HG03135 (cell line): ENCODE results near the gene YIF1B.
"Not testable (repeated sequence)": the region's sequence is repeated elsewhere in the genome, so short reads cannot be mapped to it uniquely, and the experiment has no call there.

Experiments used
- ATAC-seq: cut with Tn5 transposase; IDR thresholded peaks from one replicate; pipeline ENCODE4 v1.9.1; 2021; ENCODE audit warnings: mild to moderate bottlenecking, moderate library complexity; ENCODE audit not compliant: unreplicated experiment

Gene YIF1B

DNA sequence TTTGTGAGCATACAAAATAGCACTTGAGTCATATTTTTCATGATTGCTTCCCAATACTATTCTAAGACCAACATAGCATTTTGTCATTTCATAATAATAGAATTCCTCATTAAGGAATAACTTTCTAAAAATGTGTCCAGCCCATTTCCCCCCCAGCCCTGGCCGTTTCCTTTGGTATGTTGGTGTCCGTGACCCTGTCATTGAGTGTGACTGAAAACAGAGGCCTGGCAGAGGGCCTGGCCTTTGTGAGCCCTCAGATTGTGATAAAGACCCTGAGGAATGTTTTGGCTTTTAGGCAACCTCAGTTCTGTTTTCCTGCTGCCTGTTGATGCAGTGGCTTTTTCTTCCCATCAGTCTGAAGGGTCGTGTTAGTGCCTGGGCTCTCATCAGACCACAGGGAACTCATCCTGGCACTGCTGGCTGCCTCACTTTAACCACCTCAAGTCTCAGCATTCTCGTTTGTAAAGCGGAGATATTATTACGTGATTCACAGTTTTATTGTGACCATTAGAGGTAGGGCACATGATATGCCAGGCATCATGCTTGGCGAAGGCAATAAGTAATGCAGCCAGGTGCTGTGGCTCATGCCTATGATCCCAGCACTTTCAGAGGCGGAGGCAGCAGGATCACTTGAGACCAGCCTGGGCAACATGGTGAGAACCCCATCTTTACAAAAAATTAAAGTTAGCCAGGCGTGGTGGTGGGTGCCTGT lies 37.6 kb downstream of the YIF1B start:
- no peak for ATAC-seq

DNA sequence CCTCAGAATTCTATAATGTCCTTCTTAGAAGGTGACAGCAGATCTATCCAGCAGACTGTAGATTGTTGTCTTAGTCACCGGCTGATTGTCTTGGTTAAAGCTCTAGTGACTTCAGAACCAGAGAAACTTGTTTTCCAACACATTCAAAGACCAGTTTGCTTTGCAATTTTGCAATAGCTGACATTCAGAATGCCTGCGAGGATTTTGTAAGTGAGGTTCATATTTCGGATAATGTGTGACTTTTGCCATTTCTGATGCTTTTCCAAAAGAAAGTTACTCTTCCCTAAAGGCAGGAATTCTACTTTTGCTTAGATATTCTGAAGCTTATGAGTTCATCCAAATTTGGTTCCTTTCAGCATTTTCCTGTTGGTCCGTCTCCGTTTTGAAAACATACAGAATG lies 38.2 kb downstream of the YIF1B start:
- ATAC-seq, result no peak

DNA sequence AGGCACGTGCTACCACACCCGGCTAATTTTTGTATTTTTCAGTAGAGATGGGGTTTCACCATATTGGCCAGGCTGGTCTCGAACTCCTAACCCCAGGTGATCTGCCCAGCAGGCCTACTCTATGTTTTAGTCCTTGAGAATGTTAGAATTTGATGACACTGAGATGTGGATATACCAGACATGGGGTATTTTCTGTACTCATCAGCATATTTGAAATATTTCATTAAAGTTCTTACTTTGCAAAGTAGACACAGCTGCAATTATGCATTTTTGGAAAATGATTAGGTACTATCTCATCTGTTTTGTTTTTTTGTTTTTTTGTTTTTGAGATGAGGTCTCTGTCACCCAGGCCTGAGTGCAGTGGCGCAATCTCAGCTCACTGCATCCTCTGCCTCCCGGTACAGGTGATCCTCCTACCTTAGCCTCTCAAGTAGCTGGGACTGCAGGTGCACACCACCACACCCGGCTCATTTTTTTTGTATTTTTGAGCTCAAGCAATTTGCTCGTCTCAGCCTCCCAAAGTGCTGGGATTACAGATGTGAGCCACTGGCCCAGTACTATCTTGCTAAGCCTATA lies 38.7 kb downstream of the YIF1B start:
- ATAC-seq, result no peak

GRCh38 chr19:38274739-38275138 lies 41.0 kb downstream of the YIF1B start:
- no peak for ATAC-seq

GRCh38 chr19:38273499-38273898 lies 42.2 kb downstream of the YIF1B start:
- no peak for ATAC-seq

DNA sequence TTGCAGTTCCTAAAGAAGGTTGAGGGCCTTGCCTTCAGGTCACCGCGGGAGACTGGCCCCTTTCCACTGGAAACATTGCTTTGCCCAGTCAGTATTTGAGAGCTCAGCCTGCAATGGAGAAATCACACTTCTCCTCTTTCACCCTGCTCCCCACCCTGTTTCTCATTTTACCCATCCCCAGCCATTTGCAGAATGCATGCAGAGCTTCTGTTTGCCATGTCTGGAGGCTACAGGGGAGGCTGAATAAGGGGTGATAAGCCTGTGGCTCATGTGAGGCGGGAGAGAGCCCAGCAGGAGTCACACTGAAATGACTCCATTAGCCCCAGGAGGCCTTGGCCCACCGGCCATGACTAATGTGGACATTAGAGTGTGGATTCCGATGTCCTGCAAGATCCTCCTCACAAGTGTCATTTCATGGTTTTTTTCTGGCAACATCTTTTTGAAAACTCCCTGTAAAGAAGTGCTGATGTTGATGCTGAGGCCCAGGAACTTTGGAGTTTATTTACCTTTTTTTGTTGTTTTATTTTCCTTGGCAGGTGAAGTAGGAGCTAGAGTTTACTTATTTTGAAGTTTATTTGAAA lies 45.1 kb downstream of the YIF1B start:
- no peak for ATAC-seq

GRCh38 chr19:38268539-38268938 lies 47.2 kb downstream of the YIF1B start:
- ATAC-seq, result no peak

DNA sequence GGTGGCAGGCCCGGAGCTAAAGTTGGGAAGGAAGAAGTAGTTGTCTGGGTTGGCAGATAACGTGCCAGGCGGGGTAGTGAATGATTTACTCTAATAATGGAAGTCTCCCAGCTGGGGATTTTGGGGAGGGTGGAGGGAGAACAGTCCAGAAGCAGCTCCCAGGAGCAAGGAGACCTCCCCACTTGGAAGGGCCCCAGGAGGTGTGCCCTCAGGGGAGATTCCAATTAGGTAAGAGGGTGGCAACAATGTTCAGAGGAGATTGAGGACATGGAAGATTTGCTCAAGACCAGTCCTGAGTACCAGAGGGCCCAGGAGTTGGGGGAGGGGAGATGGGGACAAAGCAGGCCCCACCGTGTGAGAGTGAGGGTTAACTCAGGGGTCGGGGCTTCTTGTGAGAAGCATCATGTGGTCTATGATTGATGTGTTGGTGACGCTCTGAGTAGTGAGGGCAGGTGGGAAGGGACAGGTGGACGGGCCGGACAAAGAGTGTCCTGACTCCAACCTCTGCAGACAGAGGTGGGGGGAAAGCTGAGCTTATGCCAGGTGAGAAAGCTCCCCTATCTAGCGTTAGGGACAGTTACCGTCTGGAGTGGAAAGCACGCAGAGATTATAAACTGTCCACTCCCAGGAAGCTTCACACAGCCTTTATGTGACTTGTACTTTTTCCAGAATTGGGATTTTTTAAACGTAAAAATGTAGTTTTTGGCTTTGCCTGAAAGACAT lies 47.8 kb downstream of the YIF1B start:
- ATAC-seq, result no peak

GRCh38 chr19:38266981-38267597 lies 48.7 kb downstream of the YIF1B start:
- no peak for ATAC-seq

DNA sequence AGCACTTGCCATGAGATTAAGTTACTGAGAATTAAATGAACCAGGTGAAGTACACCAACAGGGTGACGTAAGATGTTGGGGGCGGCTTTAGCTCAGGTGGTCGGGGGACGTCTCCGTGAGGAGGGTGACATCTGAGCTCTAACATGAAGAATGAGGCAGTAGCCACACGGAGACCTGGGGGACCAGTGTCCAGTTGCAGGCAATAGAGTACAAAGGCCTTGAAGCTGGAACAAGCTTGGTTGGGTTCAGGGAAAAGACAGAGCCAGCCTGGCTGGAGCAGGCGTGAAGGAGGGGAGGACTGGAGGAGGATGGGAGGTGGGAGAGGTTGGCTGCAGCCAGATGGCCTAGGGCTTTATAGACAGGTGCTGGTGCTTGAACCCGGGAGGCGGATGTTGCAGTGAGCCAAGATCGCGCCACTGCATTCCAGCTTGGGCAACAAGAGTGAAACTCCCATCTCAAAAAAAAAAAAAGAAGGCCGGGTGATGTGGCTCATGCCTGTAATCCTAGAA lies 49.8 kb downstream of the YIF1B start:
- no peak for ATAC-seq

GRCh38 chr19:38265213-38265861 lies 50.4 kb downstream of the YIF1B start:
- no peak for ATAC-seq

- ATAC-seq, result no peak
Observed at GRCh38 chr19:38264486-38265212, 51.1 kb downstream of the YIF1B start, which contains the start of gene SPINT2. Gene SPINT2, plus strand, starts transcription at chr19:38264573. Its CDS starts 320 bp downstream, at chr19:38264893.

DNA sequence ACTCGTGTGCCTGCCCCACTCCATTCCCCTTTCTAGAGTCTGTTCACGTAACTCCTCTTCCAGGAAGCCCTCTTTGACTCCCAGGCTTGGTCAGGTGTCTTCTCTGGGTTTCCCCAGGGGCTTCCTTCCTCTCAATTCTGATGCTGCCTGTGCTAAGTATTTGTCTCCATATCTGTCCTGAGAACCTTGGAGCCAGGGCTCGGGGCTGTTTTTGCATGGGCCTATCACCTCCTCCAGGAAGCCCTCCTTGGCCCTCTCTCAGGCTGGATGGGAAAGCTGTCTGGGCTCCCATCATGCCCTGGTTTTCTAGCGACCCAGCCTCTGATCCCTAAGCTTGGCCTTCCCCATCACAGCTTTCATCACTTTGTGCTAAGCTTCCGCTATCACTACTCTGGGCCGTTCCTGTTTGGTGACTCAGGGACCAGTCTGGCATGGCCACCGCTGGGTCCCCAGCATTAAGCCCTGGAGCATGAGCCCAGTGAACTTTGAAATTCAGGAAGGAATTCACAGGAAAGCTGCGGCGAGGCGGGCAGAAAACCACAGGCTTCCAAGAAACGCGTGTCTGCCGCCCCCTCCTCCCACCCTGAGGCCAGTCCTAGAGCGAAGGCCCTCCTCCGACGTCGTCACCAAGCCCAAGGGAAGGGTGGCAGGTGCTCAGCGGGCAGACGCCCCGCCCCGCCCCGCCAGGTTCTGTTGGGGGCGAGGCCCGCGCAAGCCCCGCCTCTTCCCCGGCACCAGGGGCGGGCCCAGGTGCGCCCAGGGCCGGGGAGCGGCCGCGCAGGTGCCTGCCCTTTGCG lies 51.9 kb downstream of the YIF1B start:
- ATAC-seq, result no peak

- ATAC-seq, result no peak
Observed at GRCh38 chr19:38262585-38263268, 53.0 kb downstream of the YIF1B start.

DNA sequence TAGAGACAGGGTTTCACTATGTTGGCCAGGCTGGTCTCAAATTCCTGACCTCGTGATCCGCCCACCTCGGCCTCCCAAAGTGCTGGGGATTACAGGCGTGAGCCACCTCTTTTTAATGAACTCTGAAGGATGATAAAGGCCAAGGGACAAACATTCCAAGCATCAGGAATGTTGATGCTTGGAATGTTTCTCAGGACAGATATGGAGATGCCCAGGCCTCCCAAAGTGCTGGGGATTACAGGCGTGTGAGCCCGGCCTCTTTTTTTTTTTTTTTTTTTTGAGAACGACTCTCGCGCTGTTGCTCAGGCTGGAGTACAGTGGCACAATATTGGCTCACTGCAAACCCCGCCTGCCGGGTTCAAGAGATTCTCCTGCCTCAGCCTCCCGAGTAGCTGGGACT lies 53.8 kb downstream of the YIF1B start:
- ATAC-seq, result not testable (repeated sequence)

DNA sequence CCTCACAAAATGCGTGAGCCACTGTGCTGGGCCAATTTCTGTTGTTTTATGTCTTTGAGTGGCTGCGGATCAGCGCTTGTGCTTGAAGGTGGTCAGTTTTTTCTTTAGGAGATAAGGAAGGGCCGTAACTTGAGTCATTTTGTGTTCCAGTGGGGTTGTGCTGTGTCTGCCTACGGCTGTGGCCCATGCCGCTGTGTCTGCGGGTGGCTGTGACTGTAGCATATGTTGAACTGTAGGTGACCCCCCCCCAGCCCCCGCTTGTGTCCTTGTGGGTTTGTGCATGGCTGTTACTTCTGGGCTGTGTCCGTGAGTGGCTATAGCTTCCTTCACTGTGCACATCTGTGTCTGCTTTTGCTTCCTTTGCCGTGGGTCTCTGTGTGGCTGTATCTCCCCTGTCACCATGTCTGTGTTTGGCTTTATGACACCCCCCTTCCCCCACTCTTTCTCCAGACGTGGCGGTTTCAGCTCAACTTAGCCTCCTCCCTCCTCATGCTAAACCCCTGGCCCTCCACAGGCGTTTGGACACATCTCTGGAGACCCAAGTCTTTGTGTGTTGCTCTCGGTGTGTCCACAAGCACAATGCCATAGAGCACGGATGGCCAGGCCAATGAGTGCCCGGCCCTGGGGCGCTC lies 60.2 kb downstream of the YIF1B start:
- no peak for ATAC-seq

GRCh38 chr19:38253788-38254187 lies 62.0 kb downstream of the YIF1B start:
- no peak for ATAC-seq
